IPS-20b (cell line): Measurements from ENCODE around the gene SERPINA3.

Experiments used
- H3K27ac ChIP-seq: one replicate; pipeline ENCODE4 v1.5.1; 2013; ENCODE audit warnings: low read length
- H3K27me3 ChIP-seq: 2 replicates; pipeline ENCODE4 v1.6.1; 2013; ENCODE audit warnings: mild to moderate bottlenecking, low read length, inconsistent platforms; ENCODE audit not compliant: insufficient read depth
- H3K36me3 ChIP-seq: 2 replicates; pipeline ENCODE4 v1.6.1; 2013; ENCODE audit warnings: low read depth, mild to moderate bottlenecking, inconsistent platforms, low read length, moderate library complexity; ENCODE audit not compliant: insufficient read depth
- H3K4me1 ChIP-seq: 2 replicates; pipeline ENCODE4 v1.6.1; 2013; ENCODE audit warnings: mild to moderate bottlenecking, control low read depth, inconsistent platforms, low read length, moderate library complexity; ENCODE audit not compliant: insufficient read depth
- H3K4me3 ChIP-seq: 2 replicates; pipeline ENCODE4 v1.5.1; 2013; ENCODE audit warnings: mild to moderate bottlenecking, low read length, inconsistent platforms
- H3K9ac ChIP-seq: 2 replicates; pipeline ENCODE4 v1.6.1; 2013; ENCODE audit warnings: low read depth, mild to moderate bottlenecking, inconsistent platforms, low read length, moderate library complexity
- H3K9me3 ChIP-seq: 2 replicates; pipeline ENCODE4 v1.6.1; 2013; ENCODE audit warnings: mild to moderate bottlenecking, low read depth, low read length, inconsistent platforms; ENCODE audit not compliant: insufficient read depth

The SERPINA3 gene

GRCh38 chr14:94615823-94616570, 3.8 kb downstream of the SERPINA3 start:
- Histone ChIP-seq H3K27me3 (no peaks in the 10 kb centered on the region), H3K4me1 (no peaks in the 10 kb centered on the region), H3K27ac (no peak overlapping the region), H3K36me3 (no peaks in the 10 kb centered on the region), H3K9ac (no peak overlapping the region), H3K9me3 (peaks cover 30% of the 10 kb centered on the region), H3K4me3 (no peak overlapping the region)

- Histone ChIP-seq H3K9me3 (peaks cover 30% of the 10 kb centered on the region), H3K4me1 (no peaks in the 10 kb centered on the region), H3K4me3 (no peak overlapping the region), H3K36me3 (no peaks in the 10 kb centered on the region), H3K27ac (no peak overlapping the region), H3K9ac (no peak overlapping the region), H3K27me3 (no peaks in the 10 kb centered on the region)
Measured at GRCh38 chr14:94617366-94617941, 5.3 kb downstream of the SERPINA3 start.

GRCh38 chr14:94617988-94618822, 6.0 kb downstream of the SERPINA3 start:
- Histone ChIP-seq H3K27me3 (no peaks in the 10 kb centered on the region), H3K27ac (no peak overlapping the region), H3K9ac (no peak overlapping the region), H3K9me3 (peaks cover 30% of the 10 kb centered on the region), H3K4me1 (no peaks in the 10 kb centered on the region), H3K4me3 (no peak overlapping the region), H3K36me3 (no peaks in the 10 kb centered on the region)

- Histone ChIP-seq H3K4me3 (no peak overlapping the region), H3K9ac (no peak overlapping the region), H3K27ac (no peak overlapping the region), H3K4me1 (no peaks in the 10 kb centered on the region), H3K36me3 (no peaks in the 10 kb centered on the region), H3K27me3 (no peaks in the 10 kb centered on the region; the same call in 1 of the 2 replicates), H3K9me3 (peaks cover 30% of the 10 kb centered on the region)
Measured at GRCh38 chr14:94619297-94619696, 7.1 kb downstream of the SERPINA3 start.

- no peaks in the 10 kb centered on the region; the same call in 1 of the 2 replicates for H3K27me3 ChIP-seq
- H3K9ac ChIP-seq: no peak overlapping the region
- no peak overlapping the region for H3K27ac ChIP-seq
- H3K4me3 ChIP-seq: no peak overlapping the region
- H3K36me3 ChIP-seq: no peaks in the 10 kb centered on the region
- H3K9me3 ChIP-seq: peaks cover 30% of the 10 kb centered on the region
- H3K4me1 ChIP-seq: no peaks in the 10 kb centered on the region
Measured at GRCh38 chr14:94620597-94620996, 8.4 kb downstream of the SERPINA3 start.

- Histone ChIP-seq H3K27me3 (no peaks in the 10 kb centered on the region; the same call in 1 of the 2 replicates), H3K27ac (no peak overlapping the region), H3K9me3 (peaks cover 30% of the 10 kb centered on the region), H3K4me1 (no peaks in the 10 kb centered on the region), H3K9ac (no peak overlapping the region), H3K4me3 (no peak overlapping the region), H3K36me3 (no peaks in the 10 kb centered on the region)
Measured at GRCh38 chr14:94621358-94622134, 9.4 kb downstream of the SERPINA3 start.

- no peak overlapping the region for H3K27ac ChIP-seq
- no peaks in the 10 kb centered on the region; the same call in 1 of the 2 replicates for H3K27me3 ChIP-seq
- H3K4me1 ChIP-seq: no peaks in the 10 kb centered on the region
- H3K36me3 ChIP-seq: no peaks in the 10 kb centered on the region
- H3K9ac ChIP-seq: no peak overlapping the region
- H3K9me3 ChIP-seq: peaks cover 19% of the 10 kb centered on the region
- no peak overlapping the region for H3K4me3 ChIP-seq
Measured at GRCh38 chr14:94622653-94623421, 10.6 kb downstream of the SERPINA3 start.

- Histone ChIP-seq H3K4me3 (no peak overlapping the region), H3K27me3 (no peaks in the 10 kb centered on the region; the same call in 1 of the 2 replicates), H3K4me1 (no peaks in the 10 kb centered on the region), H3K9me3 (peaks cover 14% of the 10 kb centered on the region), H3K9ac (no peak overlapping the region), H3K36me3 (no peaks in the 10 kb centered on the region), H3K27ac (no peak overlapping the region)
Measured at GRCh38 chr14:94623422-94623809, 11.2 kb downstream of the SERPINA3 start.

GRCh38 chr14:94623856-94624499, 11.8 kb downstream of the SERPINA3 start:
- H3K27me3 ChIP-seq: no peaks in the 10 kb centered on the region; the same call in 1 of the 2 replicates
- H3K36me3 ChIP-seq: no peaks in the 10 kb centered on the region
- H3K4me3 ChIP-seq: no peak overlapping the region
- H3K4me1 ChIP-seq: no peaks in the 10 kb centered on the region
- H3K9ac ChIP-seq: no peak overlapping the region
- no peak overlapping the region for H3K27ac ChIP-seq
- H3K9me3 ChIP-seq: peaks cover 8% of the 10 kb centered on the region

GRCh38 chr14:94624537-94625352, 12.6 kb downstream of the SERPINA3 start:
- H3K4me1 ChIP-seq: no peaks in the 10 kb centered on the region
- peaks cover 1% of the 10 kb centered on the region; the same call in 1 of the 2 replicates for H3K9me3 ChIP-seq
- no peak overlapping the region for H3K4me3 ChIP-seq
- no peaks in the 10 kb centered on the region; the same call in 1 of the 2 replicates for H3K27me3 ChIP-seq
- no peaks in the 10 kb centered on the region for H3K36me3 ChIP-seq
- no peak overlapping the region for H3K9ac ChIP-seq
- no peak overlapping the region for H3K27ac ChIP-seq
